Measurements from ENCODE around the gene IRF2BP2.

DNA sequence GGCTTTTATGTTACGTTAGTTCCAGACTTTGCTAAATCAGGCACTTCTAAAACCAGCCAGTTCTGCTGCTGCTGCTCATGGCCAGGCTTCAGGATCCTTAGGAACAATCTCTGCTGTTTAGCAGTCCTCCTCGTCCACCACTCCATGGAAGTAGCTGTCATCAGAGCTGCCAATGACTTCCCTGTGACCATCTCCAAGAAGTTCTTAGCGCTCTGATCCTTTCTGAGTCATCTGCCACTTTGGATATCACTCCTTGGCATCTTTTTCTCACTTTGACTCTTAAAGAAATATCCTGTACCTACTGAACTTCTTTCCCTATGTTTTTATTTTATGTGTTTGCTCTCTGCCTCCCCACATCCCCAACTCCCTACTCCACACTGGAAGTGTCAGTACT, 14.7 kb upstream of the IRF2BP2 start:
- TF ChIP-seq POLR2A (IDR thresholded peaks at IDR 0.05): no peak
- TF ChIP-seq, protein P1, sequence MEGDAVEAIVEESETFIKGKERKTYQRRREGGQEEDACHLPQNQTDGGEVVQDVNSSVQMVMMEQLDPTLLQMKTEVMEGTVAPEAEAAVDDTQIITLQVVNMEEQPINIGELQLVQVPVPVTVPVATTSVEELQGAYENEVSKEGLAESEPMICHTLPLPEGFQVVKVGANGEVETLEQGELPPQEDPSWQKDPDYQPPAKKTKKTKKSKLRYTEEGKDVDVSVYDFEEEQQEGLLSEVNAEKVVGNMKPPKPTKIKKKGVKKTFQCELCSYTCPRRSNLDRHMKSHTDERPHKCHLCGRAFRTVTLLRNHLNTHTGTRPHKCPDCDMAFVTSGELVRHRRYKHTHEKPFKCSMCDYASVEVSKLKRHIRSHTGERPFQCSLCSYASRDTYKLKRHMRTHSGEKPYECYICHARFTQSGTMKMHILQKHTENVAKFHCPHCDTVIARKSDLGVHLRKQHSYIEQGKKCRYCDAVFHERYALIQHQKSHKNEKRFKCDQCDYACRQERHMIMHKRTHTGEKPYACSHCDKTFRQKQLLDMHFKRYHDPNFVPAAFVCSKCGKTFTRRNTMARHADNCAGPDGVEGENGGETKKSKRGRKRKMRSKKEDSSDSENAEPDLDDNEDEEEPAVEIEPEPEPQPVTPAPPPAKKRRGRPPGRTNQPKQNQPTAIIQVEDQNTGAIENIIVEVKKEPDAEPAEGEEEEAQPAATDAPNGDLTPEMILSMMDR (IDR thresholded peaks at IDR 0.05): no peak
- no peak for TF ChIP-seq POLR2AphosphoS5 (IDR thresholded peaks at IDR 0.05; ENCODE audit: insufficient read depth in 1 of 2, low read depth in 1 of 2)
